ENCODE data around the gene ZNF641. TPM values are rescaled to one million over a fixed set of nuclear protein-coding genes. Genes with fewer than 3 reads are reported as not detected.

The ZNF641 gene
- total RNA-seq, 4 donors from 2014 or later = 27.1 to 33.0 (median 30.7) TPM

DNA sequence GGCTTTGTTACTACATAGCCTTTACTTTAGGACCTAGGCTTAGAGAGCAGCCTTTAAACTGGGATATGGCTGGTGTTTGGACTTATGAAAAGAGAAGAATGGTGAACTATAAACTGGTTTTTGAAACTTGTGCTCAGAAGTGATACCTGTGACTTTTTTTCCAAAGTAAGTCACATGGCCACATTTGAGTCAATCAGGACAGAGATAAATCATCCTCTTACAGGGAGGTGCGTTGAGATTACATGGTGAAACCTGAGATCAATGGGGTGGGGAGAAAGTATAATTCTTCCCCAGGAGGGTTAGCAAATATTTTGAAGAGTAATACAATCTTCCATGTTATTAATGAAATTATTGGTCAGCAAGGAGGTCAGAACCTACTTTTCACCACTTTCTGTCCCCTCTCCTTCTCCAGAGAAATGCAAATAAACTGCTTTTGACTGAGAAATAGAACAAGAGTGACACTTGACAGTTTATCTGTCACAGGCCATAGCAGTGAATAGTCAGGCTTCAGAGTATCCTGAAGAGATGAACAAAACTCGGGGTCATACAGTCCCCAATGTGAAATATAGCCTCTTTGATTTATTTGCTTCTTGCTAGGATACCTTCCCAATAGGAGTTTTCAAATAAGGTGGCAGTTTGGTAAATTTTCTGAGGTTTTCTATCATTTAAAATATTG is 11.1 kb upstream of the ZNF641 start:
- ATAC-seq = no peak
- no peak overlapping the region for H3K4me3 ChIP-seq
- H3K27me3 ChIP-seq = no peaks in the 10 kb centered on the region
- TF ChIP-seq EP300 (IDR thresholded peaks at IDR 0.05) (no peak), POLR2AphosphoS5 (IDR thresholded peaks at IDR 0.05) (no peak), POLR2A (IDR thresholded peaks at IDR 0.05) (no peak)
- TF ChIP-seq, protein P1, sequence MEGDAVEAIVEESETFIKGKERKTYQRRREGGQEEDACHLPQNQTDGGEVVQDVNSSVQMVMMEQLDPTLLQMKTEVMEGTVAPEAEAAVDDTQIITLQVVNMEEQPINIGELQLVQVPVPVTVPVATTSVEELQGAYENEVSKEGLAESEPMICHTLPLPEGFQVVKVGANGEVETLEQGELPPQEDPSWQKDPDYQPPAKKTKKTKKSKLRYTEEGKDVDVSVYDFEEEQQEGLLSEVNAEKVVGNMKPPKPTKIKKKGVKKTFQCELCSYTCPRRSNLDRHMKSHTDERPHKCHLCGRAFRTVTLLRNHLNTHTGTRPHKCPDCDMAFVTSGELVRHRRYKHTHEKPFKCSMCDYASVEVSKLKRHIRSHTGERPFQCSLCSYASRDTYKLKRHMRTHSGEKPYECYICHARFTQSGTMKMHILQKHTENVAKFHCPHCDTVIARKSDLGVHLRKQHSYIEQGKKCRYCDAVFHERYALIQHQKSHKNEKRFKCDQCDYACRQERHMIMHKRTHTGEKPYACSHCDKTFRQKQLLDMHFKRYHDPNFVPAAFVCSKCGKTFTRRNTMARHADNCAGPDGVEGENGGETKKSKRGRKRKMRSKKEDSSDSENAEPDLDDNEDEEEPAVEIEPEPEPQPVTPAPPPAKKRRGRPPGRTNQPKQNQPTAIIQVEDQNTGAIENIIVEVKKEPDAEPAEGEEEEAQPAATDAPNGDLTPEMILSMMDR (IDR thresholded peaks at IDR 0.05) = no peak
- no peaks in the 10 kb centered on the region for H3K9me3 ChIP-seq
- H3K27ac ChIP-seq = no peak overlapping the region
- H3K36me3 ChIP-seq = peaks cover 0 to 29% of the 10 kb centered on the region in 2 donors
- WGBS, 2 donors (ENCODE audit: low coverage in 1 of 2) = 59 to 88% methylated on average over 2 of the region's 2 CpGs
- H3K4me1 ChIP-seq = no peaks in the 10 kb centered on the region

- Histone ChIP-seq H3K27ac (no peak overlapping the region), H3K36me3 (peaks cover 0 to 29% of the 10 kb centered on the region in 2 donors), H3K4me1 (no peaks in the 10 kb centered on the region), H3K4me3 (no peak overlapping the region), H3K9me3 (no peaks in the 10 kb centered on the region), H3K27me3 (no peaks in the 10 kb centered on the region)
- WGBS, 2 donors (ENCODE audit: low coverage in 1 of 2) = 88 to 100% methylated on average over 1 to 5 of the region's 7 CpGs
- no peak for ATAC-seq
- no peak for TF ChIP-seq EP300 (IDR thresholded peaks at IDR 0.05)
- no peak for TF ChIP-seq POLR2AphosphoS5 (IDR thresholded peaks at IDR 0.05)
- TF ChIP-seq, protein P1 (IDR thresholded peaks at IDR 0.05) = no peak
- TF ChIP-seq POLR2A (IDR thresholded peaks at IDR 0.05) = no peak
Measured at GRCh38 chr12:48358937-48359513, 8.3 kb upstream of the ZNF641 start.

DNA sequence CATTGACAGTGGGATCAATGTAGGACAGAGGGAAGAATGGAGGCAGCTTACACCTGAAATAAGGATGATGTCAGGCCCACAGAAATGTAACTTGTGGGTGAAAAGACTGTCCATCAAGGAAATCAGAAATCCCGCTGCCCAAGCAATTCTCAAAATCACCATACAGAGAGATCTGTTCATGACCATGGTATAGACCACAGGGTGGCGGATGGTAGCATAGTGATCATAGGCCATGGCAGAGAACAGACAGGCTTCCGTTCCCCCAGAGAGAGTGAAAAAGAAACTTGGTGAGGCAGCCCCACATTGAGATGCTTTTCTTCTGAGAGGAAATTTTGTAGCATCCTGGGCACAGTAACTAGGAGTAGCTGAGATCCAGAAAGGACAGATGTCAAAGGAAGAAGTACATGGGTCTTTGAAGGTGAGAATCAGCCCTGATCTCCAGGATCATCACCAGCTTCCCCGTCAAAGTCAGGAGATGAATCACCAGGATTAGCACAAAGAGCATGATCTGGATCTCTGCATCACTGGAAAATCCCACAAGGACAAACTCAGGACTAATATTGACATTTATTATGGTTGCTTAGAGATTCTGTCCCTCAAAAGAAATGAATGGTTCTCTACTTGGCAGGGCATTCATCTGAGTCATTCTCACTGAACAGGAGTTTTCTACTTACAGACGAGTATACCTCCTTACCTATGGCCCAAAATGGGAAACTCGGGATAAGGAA is 5.5 kb upstream of the ZNF641 start:
- TF ChIP-seq, protein P1 (IDR thresholded peaks at IDR 0.05) = no peak
- no peak for TF ChIP-seq POLR2AphosphoS5 (IDR thresholded peaks at IDR 0.05)
- no peak for TF ChIP-seq POLR2A (IDR thresholded peaks at IDR 0.05)
- no peak for TF ChIP-seq EP300 (IDR thresholded peaks at IDR 0.05)
- Histone ChIP-seq H3K36me3 (peaks cover 0 to 26% of the 10 kb centered on the region in 2 donors), H3K4me3 (no peak overlapping the region), H3K27me3 (no peaks in the 10 kb centered on the region), H3K4me1 (peaks cover 0 to 18% (median 3%) of the 10 kb centered on the region in 3 donors), H3K27ac (no peak overlapping the region), H3K9me3 (no peaks in the 10 kb centered on the region)
- ATAC-seq = no peak
- WGBS, 2 donors (ENCODE audit: low coverage in 1 of 2) = 67 to 72% methylated on average over 2 to 6 of the region's 6 CpGs

DNA sequence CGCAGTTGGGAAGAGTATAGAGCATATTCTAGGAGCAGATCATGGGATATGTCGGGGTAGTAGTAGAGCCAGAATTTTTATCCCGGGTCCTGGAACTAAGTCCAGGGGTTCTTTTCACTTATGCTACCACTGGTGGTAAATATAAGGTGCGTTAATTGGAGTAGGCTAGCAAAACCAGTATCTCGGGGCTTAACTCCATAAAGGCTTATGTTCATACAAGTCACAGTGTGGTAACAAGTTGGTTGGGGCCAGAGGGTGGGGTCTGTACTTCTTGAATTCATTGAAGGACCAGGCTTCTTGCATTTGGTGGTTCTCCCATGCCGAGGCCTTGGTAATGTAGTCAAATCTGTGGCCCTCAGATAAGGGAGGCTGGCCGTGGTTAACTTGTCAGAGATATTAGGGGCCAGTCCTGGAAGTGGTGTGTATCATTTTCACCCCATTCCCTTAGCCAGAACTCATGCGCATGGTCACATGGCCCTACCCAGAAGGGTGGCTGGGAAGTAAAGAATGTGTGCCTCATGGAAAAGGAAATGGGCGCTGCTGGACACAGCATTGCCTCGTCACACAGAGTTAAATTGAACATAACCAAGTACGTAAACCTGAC is 1.5 kb upstream of the ZNF641 start:
- no peak for ATAC-seq
- H3K4me3 ChIP-seq = no peak overlapping the region
- no peaks in the 10 kb centered on the region for H3K9me3 ChIP-seq
- H3K27me3 ChIP-seq = no peaks in the 10 kb centered on the region
- peaks cover 0 to 37% (median 9%) of the 10 kb centered on the region in 3 donors for H3K4me1 ChIP-seq
- TF ChIP-seq POLR2A (IDR thresholded peaks at IDR 0.05) = no peak
- no peak for TF ChIP-seq POLR2AphosphoS5 (IDR thresholded peaks at IDR 0.05)
- no peak for TF ChIP-seq EP300 (IDR thresholded peaks at IDR 0.05)
- TF ChIP-seq, protein P1 (IDR thresholded peaks at IDR 0.05) = no peak
- no peak overlapping the region for H3K27ac ChIP-seq
- peaks cover 0 to 7% of the 10 kb centered on the region in 2 donors for H3K36me3 ChIP-seq
- 92 to 93% methylated on average over 9 of the region's 11 CpGs for WGBS, 2 donors (ENCODE audit: low coverage in 1 of 2)
